ENCODE data around the gene HSPA12A. TPM values are rescaled to one million over a fixed set of nuclear protein-coding genes. Genes with fewer than 3 reads are reported as not detected.

Gene HSPA12A
- total and polyA plus RNA-seq, 7 donors, result 1.4 to 17.4 (median 12.3) TPM

- no peak for TF ChIP-seq POLR2AphosphoS5 (IDR thresholded peaks at IDR 0.05)
- intact Hi-C loops (cut with DNase I), result no loop called here
- H3K9me3 ChIP-seq, result no peaks in the 10 kb centered on the region
- H3K4me1 ChIP-seq, result peaks cover 0 to 48% (median 22%) of the 10 kb centered on the region in 4 donors
- peak overlapping the region in 3 of 4 donors; percentile 35 to 56 (median 54) for H3K27ac ChIP-seq
- WGBS, 2 donors, result 79 to 87% methylated on average over 7 of the region's 7 CpGs
- H3K27me3 ChIP-seq, result no peaks in the 10 kb centered on the region
- peaks cover 0 to 12% (median 0%) of the 10 kb centered on the region in 4 donors for H3K36me3 ChIP-seq
- no peak overlapping the region for H3K4me3 ChIP-seq
- peak; percentile 52 for DNase-seq
Observed at GRCh38 chr10:116688741-116689495, 53.4 kb downstream of the HSPA12A start.

GRCh38 chr10:116688241-116688711 lies 54.1 kb downstream of the HSPA12A start:
- intact Hi-C loops (cut with DNase I), result no loop called here
- TF ChIP-seq POLR2A (IDR thresholded peaks at IDR 0.05) (no peak), POLR2AphosphoS5 (IDR thresholded peaks at IDR 0.05) (peak in 1 of 4 donors; percentile 5)
- Histone ChIP-seq H3K27me3 (no peaks in the 10 kb centered on the region), H3K36me3 (peaks cover 0 to 10% (median 0%) of the 10 kb centered on the region in 4 donors), H3K9me3 (no peaks in the 10 kb centered on the region), H3K27ac (peak overlapping the region; percentile 8 to 56 (median 44)), H3K4me3 (no peak overlapping the region), H3K4me1 (peaks cover 0 to 48% (median 22%) of the 10 kb centered on the region in 4 donors)
- peak; percentile 72 for DNase-seq
- WGBS, 2 donors, result 46 to 76% methylated on average over 7 of the region's 7 CpGs

- Histone ChIP-seq H3K27me3 (no peaks in the 10 kb centered on the region), H3K27ac (no peak overlapping the region), H3K9me3 (no peaks in the 10 kb centered on the region), H3K4me1 (peaks cover 0 to 48% (median 22%) of the 10 kb centered on the region in 4 donors), H3K36me3 (peaks cover 0 to 6% (median 0%) of the 10 kb centered on the region in 4 donors), H3K4me3 (no peak overlapping the region)
- intact Hi-C loops (cut with DNase I), result no loop called here
- peak; percentile 40 for DNase-seq
- TF ChIP-seq CTCF (IDR thresholded peaks at IDR 0.05) (no peak), EP300 (IDR thresholded peaks at IDR 0.05) (no peak), POLR2A (IDR thresholded peaks at IDR 0.05) (no peak), POLR2AphosphoS5 (IDR thresholded peaks at IDR 0.05) (no peak)
- 69 to 70% methylated on average over 6 of the region's 6 CpGs for WGBS, 2 donors
Observed at GRCh38 chr10:116687633-116688032, 54.7 kb downstream of the HSPA12A start.

- H3K4me1 ChIP-seq, result peaks cover 0 to 44% (median 23%) of the 10 kb centered on the region in 4 donors
- intact Hi-C loops (cut with DNase I), result no loop called here
- DNase-seq, result peak; percentile 50
- 88 to 96% methylated on average over 3 of the region's 3 CpGs for WGBS, 2 donors
- H3K36me3 ChIP-seq, result peaks cover 0 to 3% (median 0%) of the 10 kb centered on the region in 4 donors
- no peaks in the 10 kb centered on the region for H3K9me3 ChIP-seq
- H3K4me3 ChIP-seq, result no peak overlapping the region
- no peaks in the 10 kb centered on the region for H3K27me3 ChIP-seq
- TF ChIP-seq EP300 (IDR thresholded peaks at IDR 0.05) (no peak), CTCF (IDR thresholded peaks at IDR 0.05) (no peak), POLR2AphosphoS5 (IDR thresholded peaks at IDR 0.05) (no peak), POLR2A (IDR thresholded peaks at IDR 0.05) (no peak)
- no peak overlapping the region for H3K27ac ChIP-seq
Observed at GRCh38 chr10:116686632-116687031, 55.7 kb downstream of the HSPA12A start.

- intact Hi-C loops (cut with DNase I), result no loop called here
- TF ChIP-seq POLR2AphosphoS5 (IDR thresholded peaks at IDR 0.05) (no peak), EP300 (IDR thresholded peaks at IDR 0.05) (no peak), POLR2A (IDR thresholded peaks at IDR 0.05) (no peak), CTCF (IDR thresholded peaks at IDR 0.05) (no peak)
- peaks cover 0 to 35% (median 15%) of the 10 kb centered on the region in 4 donors for H3K4me1 ChIP-seq
Observed at GRCh38 chr10:116685807-116686206, 56.6 kb downstream of the HSPA12A start.

More at GRCh38 chr10:116685807-116686206, 56.6 kb downstream of the HSPA12A start:
- 97% methylated on average over 6 of the region's 6 CpGs for WGBS, 2 donors
- Histone ChIP-seq H3K27ac (no peak overlapping the region), H3K9me3 (no peaks in the 10 kb centered on the region), H3K36me3 (peaks cover 0 to 8% (median 0%) of the 10 kb centered on the region in 4 donors), H3K4me3 (no peak overlapping the region), H3K27me3 (no peaks in the 10 kb centered on the region)
- DNase-seq, result peak; percentile 56

Measured in sigmoid colon (tissue), 7 donors.